Thymus (tissue), 14 donors: ENCODE data around the gene BLZF1. TPM values are rescaled to one million over a fixed set of nuclear protein-coding genes. Genes with fewer than 3 reads are reported as not detected.
A peak's percentile ranks its signal among the peaks of the same experiment; 100 is the strongest.

ENCODE experiments used
- DNase-seq, 9 donors: peaks; one replicate each; pipeline ENCODE4 v3.0.0-alpha.2; 2013; ENCODE audit warnings: low spot score in 9 of 9, low read depth in 6 of 9, missing footprints in 1 of 9
- H3K27ac ChIP-seq, 2 donors: one replicate each; pipeline ENCODE4 v1.5.1; 2013; ENCODE audit warnings: control low read depth in 1 of 2, low read depth in 1 of 2, low read length in 1 of 2, mild to moderate bottlenecking in 1 of 2, moderate library complexity in 1 of 2
- H3K27me3 ChIP-seq, 2 donors: one replicate each; pipeline ENCODE4 v1.5.1; 2013; ENCODE audit warnings: low read length in 1 of 2; ENCODE audit not compliant: control insufficient read depth in 2 of 2, insufficient read depth in 1 of 2
- H3K36me3 ChIP-seq, 2 donors: one replicate each; pipeline ENCODE4 v1.5.1; 2013; ENCODE audit warnings: low read length in 1 of 2, mild to moderate bottlenecking in 1 of 2, moderate library complexity in 1 of 2; ENCODE audit not compliant: control insufficient read depth in 2 of 2, insufficient read depth in 2 of 2
- H3K4me1 ChIP-seq, 2 donors: one replicate each; pipeline ENCODE4 v1.5.1; 2013; ENCODE audit warnings: low read length in 2 of 2; ENCODE audit not compliant: control insufficient read depth in 2 of 2, insufficient read depth in 2 of 2
- H3K4me3 ChIP-seq, 2 donors: one replicate each; pipeline ENCODE4 v1.5.1; 2013; ENCODE audit warnings: low read length in 2 of 2, control low read depth in 1 of 2, mild to moderate bottlenecking in 1 of 2
- H3K9me3 ChIP-seq, 2 donors: one replicate each; pipeline ENCODE4 v1.5.1; 2013; ENCODE audit warnings: low read length in 1 of 2, mild to moderate bottlenecking in 1 of 2; ENCODE audit not compliant: control insufficient read depth in 2 of 2, insufficient read depth in 1 of 2
- WGBS: extraction: QIAGEN DNeasy Blood & Tissue Kit; methylation state at CpG from one replicate; pipeline ENCODE4 v1.1.7; 2013; 5-methylcytosine and 5-hydroxymethylcytosine counted together
- long read RNA-seq, 10 donors: transcript quantifications; one replicate each; lab custom pipeline, GENCODE V29; 2026
- polyA plus RNA-seq: library from polyadenylated mRNA; stranded (reverse); fragments of 200-250 nt; gene quantifications from one replicate; pipeline ENCODE4 v1.2.3, GENCODE V29; 2013
- total RNA-seq: library from RNA; stranded (reverse); fragments of 120-200 nt; gene quantifications from one replicate; pipeline ENCODE4 v1.2.4, GENCODE V29; 2013
- donor health status: healthy.

Gene BLZF1, protein sequence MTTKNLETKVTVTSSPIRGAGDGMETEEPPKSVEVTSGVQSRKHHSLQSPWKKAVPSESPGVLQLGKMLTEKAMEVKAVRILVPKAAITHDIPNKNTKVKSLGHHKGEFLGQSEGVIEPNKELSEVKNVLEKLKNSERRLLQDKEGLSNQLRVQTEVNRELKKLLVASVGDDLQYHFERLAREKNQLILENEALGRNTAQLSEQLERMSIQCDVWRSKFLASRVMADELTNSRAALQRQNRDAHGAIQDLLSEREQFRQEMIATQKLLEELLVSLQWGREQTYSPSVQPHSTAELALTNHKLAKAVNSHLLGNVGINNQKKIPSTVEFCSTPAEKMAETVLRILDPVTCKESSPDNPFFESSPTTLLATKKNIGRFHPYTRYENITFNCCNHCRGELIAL
- total RNA-seq, result 24.7 TPM
- polyA plus RNA-seq, result 16.8 TPM
- long read RNA-seq, donor 1, result 0 reads
- long read RNA-seq, donor 2, partial matches to known transcripts, result 0 of 4 reads
- long read RNA-seq, donor 2, other reads (novel, unspliced or antisense), result 0 of 4 reads
- long read RNA-seq, donor 3, transcript BLZF1-203 (7 exons, 2,749 nt), result major isoform, 9 of 13 reads
- long read RNA-seq, donor 3, partial matches to known transcripts, result 0 of 13 reads
- long read RNA-seq, donor 3, other reads (novel, unspliced or antisense), result 0 of 13 reads
- long read RNA-seq, donor 4, partial matches to known transcripts, result 0 of 6 reads
- long read RNA-seq, donor 4, other reads (novel, unspliced or antisense), result 0 of 6 reads
- long read RNA-seq, donor 5, transcript BLZF1-202 (3 exons, 1,295 nt), result major isoform, 7 of 36 reads
- long read RNA-seq, donor 5, partial matches to known transcripts, result 23 of 36 reads
- long read RNA-seq, donor 5, other reads (novel, unspliced or antisense), result 0 of 36 reads
- long read RNA-seq, donor 6, transcript BLZF1-203 (7 exons, 2,749 nt), result major isoform, 6 of 10 reads
- long read RNA-seq, donor 6, partial matches to known transcripts, result 0 of 10 reads
- long read RNA-seq, donor 6, other reads (novel, unspliced or antisense), result 0 of 10 reads
- long read RNA-seq, donor 7, transcript BLZF1-203 (7 exons, 2,749 nt), result major isoform, 5 of 6 reads
- long read RNA-seq, donor 7, partial matches to known transcripts, result 0 of 6 reads
- long read RNA-seq, donor 7, other reads (novel, unspliced or antisense), result 0 of 6 reads
- long read RNA-seq, donor 8, partial matches to known transcripts, result 0 of 4 reads
- long read RNA-seq, donor 8, other reads (novel, unspliced or antisense), result 0 of 4 reads
- long read RNA-seq, donor 9, partial matches to known transcripts, result 0 of 4 reads
- long read RNA-seq, donor 9, other reads (novel, unspliced or antisense), result 0 of 4 reads
- long read RNA-seq, donor 10, transcript BLZF1-203 (7 exons, 2,749 nt), result major isoform, 5 of 9 reads
- long read RNA-seq, donor 10, partial matches to known transcripts, result 0 of 9 reads
- long read RNA-seq, donor 10, other reads (novel, unspliced or antisense), result 0 of 9 reads

DNA sequence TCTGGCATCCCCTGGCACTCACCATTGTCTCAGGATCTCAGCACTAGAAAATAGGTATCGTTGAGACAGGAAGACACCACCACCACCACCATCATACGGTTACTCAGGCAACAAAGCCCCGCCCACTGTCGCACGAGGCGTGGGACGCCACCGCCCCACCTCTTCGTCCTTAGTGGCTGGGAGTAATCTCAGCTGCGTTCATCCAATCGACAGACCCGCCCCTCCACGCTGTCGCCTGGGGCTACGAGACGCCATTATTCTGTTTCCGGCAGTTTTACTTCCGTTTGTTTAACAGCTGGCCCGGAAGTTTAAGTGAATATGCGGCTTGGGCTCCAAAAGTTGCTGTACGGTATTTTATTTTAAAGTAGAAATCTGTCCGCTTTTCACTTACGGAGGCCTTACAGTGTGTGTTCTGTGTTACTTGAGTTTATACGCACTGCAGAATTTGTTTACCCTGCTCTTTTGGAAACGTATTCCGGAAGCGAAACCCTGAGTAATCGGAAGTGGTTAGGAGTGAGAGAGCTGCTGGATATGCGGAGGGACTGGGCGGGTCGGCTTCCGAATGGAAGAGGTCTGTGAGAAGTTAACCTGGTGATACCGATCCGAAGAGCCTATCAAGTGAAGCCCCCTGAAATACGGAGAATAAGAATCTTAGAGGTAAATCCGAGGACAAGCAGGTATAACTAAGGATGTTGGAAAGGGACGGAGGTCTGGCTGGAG is at the start of gene BLZF1, which contains the start of gene NME7:
Gene BLZF1 (plus strand): TSS at position 510 of the 720 bp plus-strand sequence. CDS start 1,328 bp downstream, outside the sequence.
Gene NME7 (minus strand): TSS at position 112 of the 720 bp plus-strand sequence. CDS start 87 bp downstream, at position 25.
- DNase-seq, result peak; percentile 89 to 99 (median 97)
- no peaks in the 10 kb centered on the region for H3K9me3 ChIP-seq
- H3K4me3 ChIP-seq, result peak within 1 kb of the TSS; percentile 73 to 87
- peak within 1 kb of the TSS; percentile 86 to 93 for H3K27ac ChIP-seq
- peaks cover 0 to 16% of the 10 kb centered on the region in 2 donors for H3K36me3 ChIP-seq
- under 1% methylated on average over 37 of the region's 37 CpGs for WGBS
- H3K27me3 ChIP-seq, result no peaks in the 10 kb centered on the region
- H3K4me1 ChIP-seq, result peaks cover 0 to 6% of the 10 kb centered on the region in 2 donors

DNA sequence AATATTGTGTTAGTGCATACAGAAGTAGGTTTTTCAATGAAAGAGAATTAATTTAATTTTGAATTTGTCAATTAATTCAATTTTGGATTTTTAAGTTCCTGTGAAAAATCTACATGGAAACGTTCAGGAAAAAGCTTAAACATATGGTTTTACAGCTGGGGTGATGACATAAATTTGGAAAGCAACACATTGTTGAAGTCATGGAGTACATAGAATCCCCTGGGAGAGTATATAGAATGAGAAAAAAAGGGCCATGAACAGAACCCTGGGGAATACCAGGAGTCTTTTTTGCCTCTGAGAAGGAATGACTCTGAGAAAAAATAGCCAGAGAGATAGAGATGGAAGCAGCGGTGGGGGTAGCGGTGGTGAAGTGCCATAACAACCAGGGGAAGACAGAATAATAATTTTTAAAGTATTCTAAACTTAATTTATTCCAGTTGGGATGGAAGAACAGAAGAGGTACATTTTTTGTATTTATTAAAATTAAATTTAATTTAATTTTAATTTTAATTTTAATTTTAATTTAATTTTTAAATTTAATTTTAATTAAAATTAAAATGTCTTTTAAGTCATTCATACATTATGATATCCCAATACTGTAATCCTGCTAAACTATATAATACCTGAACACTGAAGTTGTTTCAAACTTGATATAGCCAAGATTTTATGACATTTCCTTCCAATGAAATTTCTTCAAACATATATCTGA is 49.3 kb upstream of the BLZF1 start:
- 98% methylated on average over 3 of the region's 3 CpGs for whole genome bisulfite sequencing
- no peak for DNase-seq
- no peak overlapping the region for H3K4me3 ChIP-seq
- H3K27me3 ChIP-seq, result no peaks in the 10 kb centered on the region
- H3K36me3 ChIP-seq, result no peaks in the 10 kb centered on the region
- no peaks in the 10 kb centered on the region for H3K4me1 ChIP-seq
- H3K27ac ChIP-seq, result no peak overlapping the region
- no peaks in the 10 kb centered on the region for H3K9me3 ChIP-seq

DNA sequence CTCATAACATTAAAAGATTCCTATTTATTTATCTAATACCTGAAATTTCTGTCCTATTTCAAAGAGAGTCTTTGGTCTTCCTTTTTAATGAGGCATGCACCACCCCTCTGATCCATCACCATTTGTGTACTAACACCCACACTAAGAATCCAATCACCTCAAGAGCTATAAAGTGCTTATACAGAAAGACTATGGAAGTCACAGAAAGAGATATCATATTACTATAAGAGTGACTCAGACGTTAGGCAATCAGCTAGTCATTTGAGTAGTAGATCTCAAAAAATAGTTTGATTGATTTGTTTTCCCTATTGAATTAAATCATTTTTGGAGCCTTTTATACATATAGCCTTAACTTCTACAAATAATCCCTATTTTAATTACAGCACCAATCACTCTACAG is 46.5 kb upstream of the BLZF1 start:
- Histone ChIP-seq H3K36me3 (no peaks in the 10 kb centered on the region), H3K4me1 (no peaks in the 10 kb centered on the region)

DNA sequence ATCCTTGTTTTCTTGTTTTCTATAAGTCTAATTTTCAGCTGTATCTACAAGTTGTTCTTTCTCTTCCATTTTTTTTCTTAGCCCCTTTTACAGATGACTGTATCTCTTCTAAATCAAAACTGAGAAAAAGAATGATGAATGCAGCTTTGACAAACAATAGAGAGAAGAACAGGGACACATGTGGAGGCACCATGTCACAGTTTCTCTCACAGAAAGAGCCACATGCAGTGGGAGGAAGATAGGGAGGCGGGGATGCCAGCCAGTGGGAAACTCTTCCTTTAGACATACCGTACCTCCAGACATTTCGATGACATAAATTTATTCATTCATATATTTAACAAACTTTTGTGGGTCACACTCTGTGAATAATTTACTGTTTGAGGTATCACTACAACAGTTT is 45.9 kb upstream of the BLZF1 start:
- WGBS, result 99% methylated on average over 3 of the region's 3 CpGs
- H3K27ac ChIP-seq, result no peak overlapping the region
- H3K9me3 ChIP-seq, result no peaks in the 10 kb centered on the region
- no peaks in the 10 kb centered on the region for H3K4me1 ChIP-seq
- no peaks in the 10 kb centered on the region for H3K27me3 ChIP-seq
- no peaks in the 10 kb centered on the region for H3K36me3 ChIP-seq
- no peak overlapping the region for H3K4me3 ChIP-seq
- DNase-seq, result no peak

More for the DNA sequence above, 46.5 kb upstream of the BLZF1 start:
- Histone ChIP-seq H3K27ac (no peak overlapping the region), H3K4me3 (no peak overlapping the region), H3K9me3 (no peaks in the 10 kb centered on the region), H3K27me3 (no peaks in the 10 kb centered on the region)
- no peak for DNase-seq
- 94% methylated on average over 1 of the region's 1 CpG for WGBS

DNA sequence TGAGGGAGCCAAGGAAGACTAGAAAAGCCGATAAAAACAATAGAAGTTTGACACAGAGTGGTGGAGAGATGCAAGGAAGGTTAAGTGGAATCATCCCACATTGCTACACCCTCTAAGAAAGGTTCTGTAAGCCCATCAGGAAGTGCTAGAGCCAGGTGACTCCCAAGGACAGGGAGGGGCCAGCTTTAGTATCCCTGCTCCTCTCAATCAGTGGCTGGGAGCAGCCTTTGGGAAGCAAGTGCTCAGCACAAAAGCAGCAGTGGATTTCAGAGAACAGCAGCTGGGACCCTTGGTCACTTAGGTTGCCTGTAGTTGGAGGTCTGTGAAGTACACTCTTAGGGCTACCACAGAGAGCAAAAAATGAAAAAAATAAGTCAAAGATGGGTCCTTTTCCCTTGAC is 42.9 kb upstream of the BLZF1 start:
- Histone ChIP-seq H3K4me1 (no peaks in the 10 kb centered on the region), H3K4me3 (no peak overlapping the region), H3K27me3 (no peaks in the 10 kb centered on the region), H3K27ac (no peak overlapping the region), H3K36me3 (no peaks in the 10 kb centered on the region), H3K9me3 (no peaks in the 10 kb centered on the region)
- DNase-seq, result no peak
- 98% methylated on average over 1 of the region's 1 CpG for WGBS

DNA sequence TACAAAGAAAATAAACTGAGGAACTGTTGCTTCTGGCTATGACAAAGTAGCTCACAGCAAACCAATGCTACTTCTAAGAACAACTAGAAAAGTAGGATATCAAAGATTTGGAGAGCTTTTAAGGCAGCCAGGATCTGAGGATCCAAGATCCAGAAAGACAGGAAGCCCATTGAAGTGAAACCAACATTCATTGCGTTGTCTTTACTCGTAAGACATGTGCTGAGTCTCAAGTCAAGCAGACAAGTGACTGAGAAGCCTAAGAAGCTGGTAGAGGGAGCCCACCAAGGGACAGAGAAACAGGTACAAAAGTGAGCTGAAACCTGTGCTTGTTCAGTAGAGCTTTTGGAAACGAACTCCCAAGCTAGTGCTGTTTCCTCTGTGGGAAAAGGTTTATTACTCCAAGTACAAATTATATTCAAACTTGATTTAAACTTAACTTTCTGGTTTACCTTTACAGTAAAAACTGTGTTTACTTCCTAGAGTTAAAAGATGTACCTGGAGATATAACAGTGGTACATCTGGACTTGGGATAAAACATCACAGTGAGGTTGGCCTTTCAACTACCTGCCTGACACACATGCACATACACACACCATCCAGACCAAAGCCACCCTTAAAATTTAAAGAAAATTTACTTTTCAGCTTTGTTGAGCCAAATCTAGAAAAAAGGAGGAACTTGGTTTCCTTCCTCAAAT is 41.6 kb upstream of the BLZF1 start:
- no peaks in the 10 kb centered on the region for H3K4me1 ChIP-seq
- no peaks in the 10 kb centered on the region for H3K27me3 ChIP-seq
- no peak for DNase-seq
- H3K27ac ChIP-seq, result no peak overlapping the region
- 65% methylated on average over 3 of the region's 3 CpGs for WGBS
- H3K9me3 ChIP-seq, result peaks cover 0 to 4% of the 10 kb centered on the region in 2 donors
- no peaks in the 10 kb centered on the region for H3K36me3 ChIP-seq
- no peak overlapping the region for H3K4me3 ChIP-seq

DNA sequence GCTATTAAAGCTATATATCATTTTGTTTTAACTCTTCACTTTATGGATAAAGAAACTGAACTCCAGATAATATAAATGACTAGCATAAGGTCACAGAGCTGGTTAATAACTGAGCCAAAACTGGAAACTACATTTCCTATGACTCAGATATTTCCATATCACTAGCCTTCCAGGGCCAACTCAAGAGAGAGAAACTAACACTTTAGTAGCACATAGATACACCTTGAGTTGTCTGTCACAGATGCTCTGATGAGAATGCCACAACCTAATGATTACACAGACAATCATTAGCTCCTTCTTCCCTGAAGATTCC is 41.1 kb upstream of the BLZF1 start:
- Histone ChIP-seq H3K27me3 (no peaks in the 10 kb centered on the region), H3K4me3 (no peak overlapping the region), H3K9me3 (peaks cover 0 to 4% of the 10 kb centered on the region in 2 donors), H3K36me3 (no peaks in the 10 kb centered on the region), H3K27ac (no peak overlapping the region), H3K4me1 (no peaks in the 10 kb centered on the region)
- DNase-seq, result no peak
